Nephron progenitor cell (in vitro differentiated cells): ENCODE results near the gene KLK15.
A peak's percentile ranks its signal among the peaks of the same experiment; 100 is the strongest.

Experiments
- DNase-seq: peaks from one replicate; pipeline ENCODE4 v3.0.0; 2021
- H3K27ac Mint-ChIP-seq: 2 replicates; pipeline ENCODE4 v1.8.0; 2021; ENCODE audit warnings: mild to moderate bottlenecking, moderate library complexity, mixed read lengths
- H3K27me3 Mint-ChIP-seq: 2 replicates; pipeline ENCODE4 v1.8.0; 2021; ENCODE audit warnings: mild to moderate bottlenecking, low read depth, mixed read lengths; ENCODE audit not compliant: poor library complexity
- H3K36me3 Mint-ChIP-seq: 2 replicates; pipeline ENCODE4 v1.8.0; 2021; ENCODE audit warnings: low read depth, mixed read lengths
- H3K4me1 Mint-ChIP-seq: 2 replicates; pipeline ENCODE4 v1.8.0; 2021; ENCODE audit warnings: mixed read lengths
- H3K4me3 Mint-ChIP-seq: 2 replicates; pipeline ENCODE4 v1.8.0; 2021; ENCODE audit warnings: mild to moderate bottlenecking, moderate library complexity, mixed read lengths
- H3K9me3 Mint-ChIP-seq: 2 replicates; pipeline ENCODE4 v1.8.0; 2021; ENCODE audit warnings: mild to moderate bottlenecking, moderate library complexity, mixed read lengths
- CTCF ChIP-seq: fragments of 200-600 bp; sonication (generic); IDR thresholded peaks from 2 replicates; pipeline ENCODE4 v1.5.0; 2021; ENCODE audit warnings: antibody characterized with exemption

Gene KLK15

GRCh38 chr19:50777830-50778303, 55.5 kb downstream of the KLK15 start:
- Mint-ChIP-seq H3K4me3 (peak overlapping the region; percentile 54), H3K27ac (no peak overlapping the region), H3K27me3 (peaks cover 95% of the 10 kb centered on the region), H3K36me3 (no peaks in the 10 kb centered on the region), H3K4me1 (peaks cover 36% of the 10 kb centered on the region), H3K9me3 (peaks cover 23% of the 10 kb centered on the region)
- peak; percentile 57 for DNase-seq
- TF ChIP-seq CTCF = no peak

GRCh38 chr19:50777261-50777660, 56.1 kb downstream of the KLK15 start:
- H3K4me3 Mint-ChIP-seq = no peak overlapping the region

GRCh38 chr19:50776131-50776530, 57.2 kb downstream of the KLK15 start:
- Mint-ChIP-seq H3K27me3 (peaks cover 80% of the 10 kb centered on the region), H3K36me3 (no peaks in the 10 kb centered on the region), H3K4me1 (peaks cover 31% of the 10 kb centered on the region), H3K27ac (no peak overlapping the region), H3K4me3 (no peak overlapping the region), H3K9me3 (peaks cover 23% of the 10 kb centered on the region)
- DNase-seq = no peak
- TF ChIP-seq CTCF = no peak

More at GRCh38 chr19:50777261-50777660, 56.1 kb downstream of the KLK15 start:
- no peak for TF ChIP-seq CTCF
- Mint-ChIP-seq H3K4me1 (peaks cover 31% of the 10 kb centered on the region), H3K27ac (no peak overlapping the region), H3K27me3 (peaks cover 89% of the 10 kb centered on the region), H3K9me3 (peaks cover 23% of the 10 kb centered on the region), H3K36me3 (no peaks in the 10 kb centered on the region)
- DNase-seq = no peak
